RPMI8226 (cell line): ENCODE measurements around the gene ISCA1.

Experiments
- DNase-seq: peaks from one replicate; pipeline ENCODE4 v3.0.0-alpha.2; 2015

ISCA1 gene

GRCh38 chr9:86282979-86283535 is 719 bp upstream of the ISCA1 start:
- no peak for DNase-seq

GRCh38 chr9:86281593-86282076 is 703 bp downstream of the ISCA1 start:
- no peak for DNase-seq

- no peak for DNase-seq
Observed at GRCh38 chr9:86280580-86280979, 1.8 kb downstream of the ISCA1 start.

GRCh38 chr9:86279839-86280238 is 2.5 kb downstream of the ISCA1 start:
- DNase-seq, result no peak

- no peak for DNase-seq
Observed at GRCh38 chr9:86277072-86277471, 5.3 kb downstream of the ISCA1 start.

GRCh38 chr9:86275962-86276361 is 6.4 kb downstream of the ISCA1 start:
- DNase-seq, result no peak

- DNase-seq, result no peak
Observed at GRCh38 chr9:86274821-86275643, 7.3 kb downstream of the ISCA1 start.

GRCh38 chr9:86272221-86272620 is 10.1 kb downstream of the ISCA1 start:
- DNase-seq, result no peak

- DNase-seq, result no peak
Observed at GRCh38 chr9:86263876-86264275, 18.5 kb downstream of the ISCA1 start.

- DNase-seq, result no peak
Observed at GRCh38 chr9:86262492-86262891, 19.8 kb downstream of the ISCA1 start.

- no peak for DNase-seq
Observed at GRCh38 chr9:86259557-86259956, 22.8 kb downstream of the ISCA1 start, which contains the start of gene C9orf153. TSS of gene C9orf153 (minus strand) at chr9:86259657. CDS start at chr9:86229603, 30,054 bp downstream.

GRCh38 chr9:86257391-86257790 is 24.9 kb downstream of the ISCA1 start:
- DNase-seq, result no peak

GRCh38 chr9:86256653-86257052 is 25.7 kb downstream of the ISCA1 start:
- DNase-seq, result no peak

GRCh38 chr9:86253577-86253976 is 28.8 kb downstream of the ISCA1 start:
- DNase-seq, result no peak

- DNase-seq, result no peak
Observed at GRCh38 chr9:86252870-86253269, 29.5 kb downstream of the ISCA1 start.

- DNase-seq, result no peak
Observed at GRCh38 chr9:86250123-86250522, 32.2 kb downstream of the ISCA1 start.

- DNase-seq, result no peak
Observed at GRCh38 chr9:86248746-86249145, 33.6 kb downstream of the ISCA1 start.

- DNase-seq, result no peak
Observed at GRCh38 chr9:86246752-86247161, 35.6 kb downstream of the ISCA1 start.

- DNase-seq, result no peak
Observed at GRCh38 chr9:86242071-86242470, 40.3 kb downstream of the ISCA1 start.

GRCh38 chr9:86241216-86241615 is 41.1 kb downstream of the ISCA1 start:
- DNase-seq, result no peak

- no peak for DNase-seq
Observed at GRCh38 chr9:86238861-86239770, 43.2 kb downstream of the ISCA1 start.

GRCh38 chr9:86230858-86231257 is 51.5 kb downstream of the ISCA1 start:
- no peak for DNase-seq

- no peak for DNase-seq
Observed at GRCh38 chr9:86222667-86223066, 59.7 kb downstream of the ISCA1 start.
